Neural crest cell (in vitro differentiated cells): ENCODE results near the gene GSDME. TPM values are rescaled to one million over a fixed set of nuclear protein-coding genes. Genes with fewer than 3 reads are reported as not detected.
A peak's percentile ranks its signal among the peaks of the same experiment; 100 is the strongest.

Experiments used
- DNase-seq: peaks from one replicate; pipeline ENCODE4 v3.0.0; 2021; ENCODE audit warnings: low read depth, mixed read lengths, low spot score
- H3K27ac Mint-ChIP-seq: one replicate; pipeline ENCODE4 v1.8.0; 2021; ENCODE audit warnings: mild to moderate bottlenecking, mixed read lengths; ENCODE audit not compliant: unreplicated experiment
- H3K27me3 Mint-ChIP-seq: 2 replicates; pipeline ENCODE4 v1.8.0; 2021; ENCODE audit warnings: low read depth, mild to moderate bottlenecking, mixed read lengths
- H3K36me3 Mint-ChIP-seq: 2 replicates; pipeline ENCODE4 v1.8.0; 2021; ENCODE audit warnings: low read depth, mild to moderate bottlenecking, mixed read lengths
- H3K4me1 Mint-ChIP-seq: 2 replicates; pipeline ENCODE4 v1.8.0; 2021; ENCODE audit warnings: mixed read lengths
- H3K4me3 Mint-ChIP-seq: one replicate; pipeline ENCODE4 v1.8.0; 2021; ENCODE audit warnings: mild to moderate bottlenecking, mixed read lengths
- H3K9me3 Mint-ChIP-seq: 2 replicates; pipeline ENCODE4 v1.8.0; 2021; ENCODE audit warnings: mixed read lengths
- CTCF ChIP-seq: fragments of 200-600 bp; sonication (generic); conservative IDR thresholded peaks from 2 replicates; pipeline ENCODE4 v1.5.0; 2021; ENCODE audit warnings: antibody characterized with exemption, mild to moderate bottlenecking
- total RNA-seq: library from RNA; stranded (reverse); gene quantifications from 2 replicates; pipeline ENCODE4 v1.2.1, GENCODE V29; 2021

GSDME gene
- total RNA-seq, 1 donor from 2014 or later = 18.9 TPM

GRCh38 chr7:24733414-24734060 is 23.7 kb downstream of the GSDME start:
- Mint-ChIP-seq H3K27ac (no peak overlapping the region), H3K36me3 (peaks cover 24% of the 10 kb centered on the region), H3K9me3 (peaks cover 6% of the 10 kb centered on the region), H3K27me3 (no peaks in the 10 kb centered on the region), H3K4me1 (no peaks in the 10 kb centered on the region), H3K4me3 (no peak overlapping the region)
- no peak for DNase-seq
- TF ChIP-seq CTCF = no peak

- DNase-seq = no peak
- H3K4me3 Mint-ChIP-seq = no peak overlapping the region
- H3K9me3 Mint-ChIP-seq = peaks cover 6% of the 10 kb centered on the region
- H3K36me3 Mint-ChIP-seq = peaks cover 18% of the 10 kb centered on the region
- no peaks in the 10 kb centered on the region for H3K27me3 Mint-ChIP-seq
- H3K27ac Mint-ChIP-seq = peak overlapping the region; percentile 16
- H3K4me1 Mint-ChIP-seq = no peaks in the 10 kb centered on the region
- TF ChIP-seq CTCF = no peak
Observed at GRCh38 chr7:24732646-24733413, 24.4 kb downstream of the GSDME start.

- Mint-ChIP-seq H3K4me3 (no peak overlapping the region), H3K27ac (no peak overlapping the region), H3K36me3 (peaks cover 10% of the 10 kb centered on the region), H3K4me1 (no peaks in the 10 kb centered on the region), H3K9me3 (no peaks in the 10 kb centered on the region), H3K27me3 (no peaks in the 10 kb centered on the region)
- DNase-seq = no peak
- TF ChIP-seq CTCF = no peak
Observed at GRCh38 chr7:24731313-24731712, 26.0 kb downstream of the GSDME start.

- no peak for TF ChIP-seq CTCF
- H3K4me3 Mint-ChIP-seq = no peak overlapping the region
Observed at GRCh38 chr7:24730018-24730369, 27.3 kb downstream of the GSDME start.

GRCh38 chr7:24729365-24730017 is 27.8 kb downstream of the GSDME start:
- no peak for TF ChIP-seq CTCF
- Mint-ChIP-seq H3K4me3 (no peak overlapping the region), H3K27ac (no peak overlapping the region), H3K27me3 (no peaks in the 10 kb centered on the region), H3K4me1 (no peaks in the 10 kb centered on the region), H3K36me3 (peaks cover 3% of the 10 kb centered on the region), H3K9me3 (no peaks in the 10 kb centered on the region)
- DNase-seq = no peak

More at GRCh38 chr7:24730018-24730369, 27.3 kb downstream of the GSDME start:
- no peak for DNase-seq
- H3K4me1 Mint-ChIP-seq = no peaks in the 10 kb centered on the region
- no peaks in the 10 kb centered on the region for H3K9me3 Mint-ChIP-seq
- no peak overlapping the region for H3K27ac Mint-ChIP-seq
- no peaks in the 10 kb centered on the region for H3K27me3 Mint-ChIP-seq
- peaks cover 6% of the 10 kb centered on the region for H3K36me3 Mint-ChIP-seq
